OCI-LY1 (cell line): Measurements from ENCODE around the gene DAP.

ENCODE experiments used
- H2AFZ ChIP-seq: fragments of 200-600 bp; sonication (generic), shearing (Covaris generic); 2 replicates; pipeline ENCODE4 v1.6.0; 2014; ENCODE audit warnings: antibody characterized with exemption, mild to moderate bottlenecking, low read length
- H3F3A ChIP-seq: fragments of 200-600 bp; sonication (generic), shearing (Covaris generic); 2 replicates; pipeline ENCODE4 v1.6.0; 2014; ENCODE audit warnings: mild to moderate bottlenecking, antibody characterized with exemption, low read length, moderate library complexity; ENCODE audit not compliant: insufficient read depth
- H3K27ac ChIP-seq: fragments of 200-600 bp; sonication (generic); 2 replicates; pipeline ENCODE4 v1.5.1; 2014; ENCODE audit warnings: low read length, mixed run types, mild to moderate bottlenecking, low read depth; ENCODE audit not compliant: poor library complexity, severe bottlenecking
- H3K27me3 ChIP-seq: fragments of 200-600 bp; sonication (generic); 2 replicates; pipeline ENCODE4 v1.6.0; 2014; ENCODE audit warnings: antibody characterized with exemption, mild to moderate bottlenecking, low read length, moderate library complexity; ENCODE audit not compliant: insufficient read depth
- H3K36me3 ChIP-seq: fragments of 200-600 bp; sonication (generic); 2 replicates; pipeline ENCODE4 v1.6.1; 2014; ENCODE audit warnings: mild to moderate bottlenecking, antibody characterized with exemption, low read length, moderate library complexity, mixed read lengths; ENCODE audit not compliant: insufficient read depth
- H3K4me1 ChIP-seq: fragments of 200-600 bp; sonication (generic); 2 replicates; pipeline ENCODE4 v1.5.1; 2014; ENCODE audit warnings: mild to moderate bottlenecking, low read length, moderate library complexity; ENCODE audit not compliant: insufficient read depth, severe bottlenecking
- H3K4me2 ChIP-seq: fragments of 200-600 bp; sonication (generic), shearing (Covaris generic); 2 replicates; pipeline ENCODE4 v1.6.1; 2014; ENCODE audit warnings: low read length
- H3K4me3 ChIP-seq: fragments of 200-600 bp; sonication (generic); 2 replicates; pipeline ENCODE4 v1.5.1; 2014; ENCODE audit warnings: low read length, low read depth, mild to moderate bottlenecking, mixed read lengths; ENCODE audit not compliant: poor library complexity, severe bottlenecking
- H3K79me2 ChIP-seq: fragments of 200-600 bp; shearing (Covaris generic); 2 replicates; pipeline ENCODE4 v1.6.1; 2016; ENCODE audit warnings: mixed run types, low read length, mixed read lengths; ENCODE audit not compliant: insufficient read depth
- H3K9ac ChIP-seq: fragments of 200-600 bp; sonication (generic), shearing (Covaris generic); 2 replicates; pipeline ENCODE4 v1.6.1; 2014; ENCODE audit warnings: mild to moderate bottlenecking, low read length, mixed read lengths
- H3K9me2 ChIP-seq: fragments of 200-600 bp; sonication (generic), shearing (Covaris generic); 2 replicates; pipeline ENCODE4 v1.6.1; 2014; ENCODE audit warnings: low read depth, mild to moderate bottlenecking, low read length, mixed read lengths
- H3K9me3 ChIP-seq: fragments of 200-600 bp; shearing (Covaris generic); 2 replicates; pipeline ENCODE4 v1.6.1; 2014; ENCODE audit warnings: low read length, mixed read lengths
- H4K20me1 ChIP-seq: fragments of 200-600 bp; sonication (generic), shearing (Covaris generic); 2 replicates; pipeline ENCODE4 v1.6.0; 2016; ENCODE audit warnings: mild to moderate bottlenecking, low read length; ENCODE audit not compliant: insufficient read depth
- CTCF ChIP-seq: fragments of 200-600 bp; sonication (generic), shearing (Covaris generic); IDR thresholded peaks from 2 replicates; pipeline ENCODE4 v1.5.1; 2017; ENCODE audit warnings: mild to moderate bottlenecking, antibody characterized with exemption, low read length, moderate library complexity, mixed read lengths
- EZH2 ChIP-seq: fragments of 200-600 bp; sonication (generic), shearing (Covaris generic); IDR thresholded peaks from 2 replicates; pipeline ENCODE4 v1.8.0; 2017; ENCODE audit warnings: borderline replicate concordance, mixed run types, mild to moderate bottlenecking, antibody characterized with exemption, low read length, moderate library complexity, mixed read lengths

Gene DAP

GRCh38 chr5:10678244-10678643, 82.8 kb downstream of the DAP start:
- Histone ChIP-seq H3K27ac (no peak overlapping the region), H2AFZ (no peak overlapping the region), H3K9me3 (no peaks in the 10 kb centered on the region), H3K4me2 (no peak overlapping the region), H3K27me3 (no peaks in the 10 kb centered on the region), H3K4me3 (no peak overlapping the region), H3K4me1 (no peaks in the 10 kb centered on the region), H3K9me2 (no peaks in the 10 kb centered on the region), H3K79me2 (no peaks in the 10 kb centered on the region), H3F3A (no peaks in the 10 kb centered on the region), H3K9ac (no peak overlapping the region), H4K20me1 (no peaks in the 10 kb centered on the region), H3K36me3 (peaks cover 51% of the 10 kb centered on the region)
- TF ChIP-seq CTCF, result no peak
- no peak for TF ChIP-seq EZH2

GRCh38 chr5:10677533-10677932, 83.5 kb downstream of the DAP start:
- Histone ChIP-seq H3K4me1 (no peaks in the 10 kb centered on the region), H2AFZ (no peak overlapping the region), H3K9me2 (no peaks in the 10 kb centered on the region), H3F3A (no peaks in the 10 kb centered on the region), H3K79me2 (no peaks in the 10 kb centered on the region), H3K27me3 (no peaks in the 10 kb centered on the region), H3K9me3 (no peaks in the 10 kb centered on the region), H3K4me3 (no peak overlapping the region), H3K27ac (no peak overlapping the region), H3K36me3 (peaks cover 45% of the 10 kb centered on the region), H3K4me2 (no peak overlapping the region), H3K9ac (no peak overlapping the region), H4K20me1 (no peaks in the 10 kb centered on the region)
- TF ChIP-seq EZH2, result no peak
- TF ChIP-seq CTCF, result no peak

- Histone ChIP-seq H3K36me3 (peaks cover 41% of the 10 kb centered on the region), H3K9me2 (no peaks in the 10 kb centered on the region), H3K27ac (no peak overlapping the region), H3K4me1 (no peaks in the 10 kb centered on the region), H3F3A (no peaks in the 10 kb centered on the region), H2AFZ (no peak overlapping the region), H4K20me1 (no peaks in the 10 kb centered on the region), H3K9ac (no peak overlapping the region), H3K79me2 (no peaks in the 10 kb centered on the region), H3K4me3 (no peak overlapping the region), H3K27me3 (no peaks in the 10 kb centered on the region), H3K4me2 (no peak overlapping the region), H3K9me3 (no peaks in the 10 kb centered on the region)
- TF ChIP-seq CTCF, result no peak
- TF ChIP-seq EZH2, result no peak
Observed at GRCh38 chr5:10676946-10677345, 84.1 kb downstream of the DAP start.
